HEK293 (cell line): ENCODE results near the gene METAP1D.

ENCODE experiments used
- CTCF ChIA-PET: fragments of 350-600 bp; formaldehyde crosslinking; extraction: SDS; loops from one replicate; lab custom pipeline; 2021; ENCODE audit warnings: antibody characterized with exemption; lab: Yijun Ruan, JAX
- POLR2A ChIA-PET: fragments of 300-600 bp; formaldehyde crosslinking; extraction: SDS; loops from one replicate; lab custom pipeline; 2020; ENCODE audit warnings: antibody characterized with exemption, inconsistent platforms; lab: Yijun Ruan, JAX
- H3K27ac ChIP-seq: fragments of 200-500 bp; sonication (Bioruptor generic); 2 replicates; pipeline ENCODE4 v1.5.1; 2014; ENCODE audit warnings: low read depth, low read length, control low read depth, inconsistent platforms; ENCODE audit errors: extremely low read depth
- H3K36me3 ChIP-seq, 2 experiments: fragments of 200-500 bp in 1 of 2; sonication (Bioruptor generic) in 1 of 2; 1 replicate in 1 of 2; 2 replicates in 1 of 2; pipeline ENCODE4 v1.5.1; 2014 to 2017; ENCODE audit warnings: inconsistent platforms in 2 of 2, low read length in 2 of 2; ENCODE audit not compliant: control insufficient read depth in 2 of 2, insufficient read depth in 1 of 2
- H3K4me1 ChIP-seq: fragments of 200-500 bp; sonication (Bioruptor generic); 2 replicates; pipeline ENCODE4 v1.5.1; 2014; ENCODE audit warnings: mild to moderate bottlenecking, low read length, inconsistent platforms; ENCODE audit not compliant: control insufficient read depth, insufficient read depth
- H3K4me3 ChIP-seq: 2 replicates; pipeline ENCODE4 v1.5.1; 2011; ENCODE audit warnings: low read depth, mild to moderate bottlenecking, control low read depth, low read length, moderate library complexity
- H3K9me3 ChIP-seq: fragments of 200-500 bp; sonication (Bioruptor generic); 2 replicates; pipeline ENCODE4 v1.5.1; 2014; ENCODE audit warnings: low read depth, low read length, inconsistent platforms; ENCODE audit not compliant: control insufficient read depth, insufficient read depth
- KLF7 ChIP-seq: fragments of 450-650 bp; formaldehyde crosslinking; IDR thresholded peaks from 2 replicates; pipeline ENCODE4 v1.5.1; 2016; ENCODE audit warnings: missing biosample characterization, missing genetic modification characterization, borderline replicate concordance
- MEIS1 ChIP-seq: sonication (generic); formaldehyde crosslinking; IDR thresholded peaks from 2 replicates; pipeline ENCODE4 v1.8.1; 2022; ENCODE audit warnings: missing genetic modification reagents, mild to moderate bottlenecking, borderline replicate concordance
- REPIN1 ChIP-seq: fragments of 450-650 bp; formaldehyde crosslinking; IDR thresholded peaks from 2 replicates; pipeline ENCODE4 v1.5.1; 2017; ENCODE audit warnings: missing biosample characterization, missing genetic modification characterization, low read depth
- REST ChIP-seq: fragments of 450-650 bp; formaldehyde crosslinking; IDR thresholded peaks from 2 replicates; pipeline ENCODE4 v1.5.1; 2016; ENCODE audit warnings: missing biosample characterization, missing genetic modification characterization
- SCRT2 ChIP-seq: fragments of 450-650 bp; formaldehyde crosslinking; IDR thresholded peaks from 2 replicates; pipeline ENCODE4 v1.5.1; 2016; ENCODE audit warnings: missing biosample characterization, missing genetic modification characterization
- TCF7L2 ChIP-seq: IDR thresholded peaks from 2 replicates; pipeline ENCODE4 v1.6.1; 2011; ENCODE audit warnings: low read depth, mild to moderate bottlenecking, inconsistent platforms, low read length, moderate library complexity, borderline replicate concordance
- ZFP37 ChIP-seq: fragments of 450-650 bp; formaldehyde crosslinking; IDR thresholded peaks from 2 replicates; pipeline ENCODE4 v1.5.1; 2016; ENCODE audit warnings: missing biosample characterization, missing genetic modification characterization
- ZNF157 ChIP-seq: fragments of 450-650 bp; formaldehyde crosslinking; IDR thresholded peaks from 2 replicates; pipeline ENCODE4 v1.5.1; 2016; ENCODE audit warnings: missing biosample characterization, missing genetic modification characterization
- ZNF18 ChIP-seq: fragments of 450-650 bp; formaldehyde crosslinking; IDR thresholded peaks from 2 replicates; pipeline ENCODE4 v1.5.1; 2016; ENCODE audit warnings: missing biosample characterization, missing genetic modification characterization
- ZNF221 ChIP-seq: fragments of 450-650 bp; formaldehyde crosslinking; IDR thresholded peaks from 2 replicates; pipeline ENCODE4 v1.5.1; 2017; ENCODE audit warnings: missing biosample characterization, missing genetic modification characterization, borderline replicate concordance
- ZNF223 ChIP-seq: fragments of 450-650 bp; formaldehyde crosslinking; IDR thresholded peaks from 2 replicates; pipeline ENCODE4 v1.5.1; 2016; ENCODE audit warnings: missing biosample characterization, missing genetic modification characterization
- ZNF239 ChIP-seq: fragments of 450-650 bp; formaldehyde crosslinking; IDR thresholded peaks from 2 replicates; pipeline ENCODE4 v1.5.1; 2016; ENCODE audit warnings: missing biosample characterization, missing genetic modification characterization
- ZNF394 ChIP-seq: fragments of 450-650 bp; formaldehyde crosslinking; IDR thresholded peaks from 2 replicates; pipeline ENCODE4 v1.5.1; 2016; ENCODE audit warnings: missing biosample characterization, missing genetic modification characterization, mild to moderate bottlenecking, moderate library complexity, borderline replicate concordance
- ZNF518A ChIP-seq: fragments of 450-650 bp; formaldehyde crosslinking; conservative IDR thresholded peaks from 2 replicates; pipeline ENCODE4 v1.5.1; 2016; ENCODE audit warnings: low read depth, missing biosample characterization, missing genetic modification characterization
- ZNF624 ChIP-seq: fragments of 450-650 bp; formaldehyde crosslinking; IDR thresholded peaks from 2 replicates; pipeline ENCODE4 v1.5.1; 2017; ENCODE audit warnings: missing biosample characterization, missing genetic modification characterization
- ZNF654 ChIP-seq: fragments of 450-650 bp; formaldehyde crosslinking; IDR thresholded peaks from 2 replicates; pipeline ENCODE4 v1.5.1; 2016; ENCODE audit warnings: low read depth, missing biosample characterization, missing genetic modification characterization
- ZXDB ChIP-seq: fragments of 450-650 bp; formaldehyde crosslinking; IDR thresholded peaks from 2 replicates; pipeline ENCODE4 v1.5.1; 2016; ENCODE audit warnings: missing biosample characterization, missing genetic modification characterization
- TF ChIP-seq, protein P1 (sequence below): fragments of 450-650 bp; formaldehyde crosslinking; IDR thresholded peaks from 2 replicates; pipeline ENCODE4 v1.5.1; 2017; ENCODE audit warnings: missing biosample characterization, missing genetic modification characterization
- TF ChIP-seq, protein P2 (sequence below): fragments of 450-650 bp; formaldehyde crosslinking; IDR thresholded peaks from 2 replicates; pipeline ENCODE4 v1.5.1; 2016; ENCODE audit warnings: missing biosample characterization, missing genetic modification characterization

The METAP1D gene

DNA sequence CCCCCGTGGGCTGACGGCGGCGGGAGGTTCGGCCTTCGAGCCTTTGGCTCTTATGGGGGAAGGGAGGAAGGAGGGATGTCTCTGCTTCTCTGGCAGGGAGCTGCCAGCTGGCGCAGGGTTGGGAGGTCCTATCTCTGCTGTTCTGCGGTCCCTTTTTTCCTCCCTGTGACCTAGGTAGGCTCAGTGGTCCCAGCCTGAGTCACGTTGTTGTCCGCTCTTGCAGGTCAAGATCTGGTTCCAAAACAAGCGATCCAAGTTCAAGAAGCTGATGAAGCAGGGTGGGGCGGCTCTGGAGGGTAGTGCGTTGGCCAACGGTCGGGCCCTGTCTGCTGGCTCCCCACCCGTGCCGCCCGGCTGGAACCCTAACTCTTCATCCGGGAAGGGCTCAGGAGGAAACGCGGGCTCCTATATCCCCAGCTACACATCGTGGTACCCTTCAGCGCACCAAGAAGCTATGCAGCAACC, 88.1 kb downstream of the METAP1D start:
- ChIA-PET CTCF (interaction anchor here (0.6 kb wide), 2 partner anchors 15 to 169 kb away, joined by 3 read pairs; no protein-coding TSS in a partner anchor), POLR2A (interaction anchor here (0.8 to 7.5 kb wide), 2 partner anchors 9 to 15 kb away, joined by 3 to 147 read pairs; partner anchors contain the start of gene DLX2)
- no peak overlapping the region for H3K27ac ChIP-seq

More for the DNA sequence above, 88.1 kb downstream of the METAP1D start:
- H3K4me1 ChIP-seq = no peaks in the 10 kb centered on the region; the same call in 1 of the 2 replicates
- no peaks in the 10 kb centered on the region for H3K9me3 ChIP-seq
- H3K36me3 ChIP-seq = peaks cover 0 to 28% of the 10 kb centered on the region in 2 experiments; a peak in 1 of 3 replicates
- H3K4me3 ChIP-seq = no peak overlapping the region
- no peak for TF ChIP-seq ZFP37
- no peak for TF ChIP-seq MEIS1 (CRISPR knock-in tag)
- no peak for TF ChIP-seq ZNF518A
- no peak for TF ChIP-seq ZNF157 (tag by site-specific recombination)
- no peak for TF ChIP-seq ZXDB (tag by site-specific recombination)
- TF ChIP-seq REPIN1 (tag by site-specific recombination) = no peak
- TF ChIP-seq KLF7 (tag by site-specific recombination) = no peak
- TF ChIP-seq, protein P1, sequence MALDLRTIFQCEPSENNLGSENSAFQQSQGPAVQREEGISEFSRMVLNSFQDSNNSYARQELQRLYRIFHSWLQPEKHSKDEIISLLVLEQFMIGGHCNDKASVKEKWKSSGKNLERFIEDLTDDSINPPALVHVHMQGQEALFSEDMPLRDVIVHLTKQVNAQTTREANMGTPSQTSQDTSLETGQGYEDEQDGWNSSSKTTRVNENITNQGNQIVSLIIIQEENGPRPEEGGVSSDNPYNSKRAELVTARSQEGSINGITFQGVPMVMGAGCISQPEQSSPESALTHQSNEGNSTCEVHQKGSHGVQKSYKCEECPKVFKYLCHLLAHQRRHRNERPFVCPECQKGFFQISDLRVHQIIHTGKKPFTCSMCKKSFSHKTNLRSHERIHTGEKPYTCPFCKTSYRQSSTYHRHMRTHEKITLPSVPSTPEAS (tag by site-specific recombination) = no peak
- TF ChIP-seq, protein P2, sequence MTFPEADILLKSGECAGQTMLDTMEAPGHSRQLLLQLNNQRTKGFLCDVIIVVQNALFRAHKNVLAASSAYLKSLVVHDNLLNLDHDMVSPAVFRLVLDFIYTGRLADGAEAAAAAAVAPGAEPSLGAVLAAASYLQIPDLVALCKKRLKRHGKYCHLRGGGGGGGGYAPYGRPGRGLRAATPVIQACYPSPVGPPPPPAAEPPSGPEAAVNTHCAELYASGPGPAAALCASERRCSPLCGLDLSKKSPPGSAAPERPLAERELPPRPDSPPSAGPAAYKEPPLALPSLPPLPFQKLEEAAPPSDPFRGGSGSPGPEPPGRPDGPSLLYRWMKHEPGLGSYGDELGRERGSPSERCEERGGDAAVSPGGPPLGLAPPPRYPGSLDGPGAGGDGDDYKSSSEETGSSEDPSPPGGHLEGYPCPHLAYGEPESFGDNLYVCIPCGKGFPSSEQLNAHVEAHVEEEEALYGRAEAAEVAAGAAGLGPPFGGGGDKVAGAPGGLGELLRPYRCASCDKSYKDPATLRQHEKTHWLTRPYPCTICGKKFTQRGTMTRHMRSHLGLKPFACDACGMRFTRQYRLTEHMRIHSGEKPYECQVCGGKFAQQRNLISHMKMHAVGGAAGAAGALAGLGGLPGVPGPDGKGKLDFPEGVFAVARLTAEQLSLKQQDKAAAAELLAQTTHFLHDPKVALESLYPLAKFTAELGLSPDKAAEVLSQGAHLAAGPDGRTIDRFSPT = no peak
- TF ChIP-seq REST (tag by site-specific recombination) = no peak
- TF ChIP-seq ZNF654 (tag by site-specific recombination) = no peak
- TF ChIP-seq ZNF394 (tag by site-specific recombination) = no peak
- no peak for TF ChIP-seq TCF7L2
- TF ChIP-seq ZNF223 (tag by site-specific recombination) = no peak
- no peak for TF ChIP-seq ZNF221 (tag by site-specific recombination)
- no peak for TF ChIP-seq ZNF239 (tag by site-specific recombination)
- TF ChIP-seq ZNF18 (tag by site-specific recombination) = no peak
- TF ChIP-seq ZNF624 (tag by site-specific recombination) = no peak
- no peak for TF ChIP-seq SCRT2 (tag by site-specific recombination)
